CD4-positive, alpha-beta T cell treated with Interleukin-6 at 100 ng/mL for 8 hours (primary cell): ENCODE measurements around the gene VWF.

Experiments used
- DNase-seq: peaks from one replicate; pipeline ENCODE4 v3.0.0-alpha.2; 2020; ENCODE audit warnings: mixed read lengths, low spot score

VWF gene

GRCh38 chr12:5947006-5947405, 177.5 kb downstream of the VWF start:
- DNase-seq, result no peak

GRCh38 chr12:5946388-5946787, 178.1 kb downstream of the VWF start:
- no peak for DNase-seq

GRCh38 chr12:5945071-5946008, 179.1 kb downstream of the VWF start, which contains the start of gene ANO2:
Gene ANO2 (minus strand): TSS chr12:5945259. CDS start chr12:5945217, 42 bp downstream.
- DNase-seq, result no peak

DNA sequence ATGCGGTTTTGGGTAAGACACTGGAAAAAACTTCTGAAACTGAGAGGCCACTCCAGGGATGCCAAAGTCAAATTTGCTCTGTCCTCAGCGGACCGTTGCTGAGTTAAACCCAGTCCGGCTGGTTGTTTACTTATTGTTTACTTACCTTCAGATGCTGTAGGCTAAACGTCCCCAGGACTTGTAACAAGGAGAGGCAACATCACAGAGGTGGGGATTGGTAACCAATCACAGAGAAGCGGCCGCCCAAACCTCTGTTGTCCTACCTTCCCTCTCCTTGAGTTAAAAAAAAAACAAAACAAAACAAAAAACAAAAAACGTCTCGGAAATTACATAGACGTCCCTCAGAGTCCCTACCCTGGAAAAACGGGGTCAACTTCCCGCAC, 179.8 kb downstream of the VWF start:
- DNase-seq, result no peak

DNA sequence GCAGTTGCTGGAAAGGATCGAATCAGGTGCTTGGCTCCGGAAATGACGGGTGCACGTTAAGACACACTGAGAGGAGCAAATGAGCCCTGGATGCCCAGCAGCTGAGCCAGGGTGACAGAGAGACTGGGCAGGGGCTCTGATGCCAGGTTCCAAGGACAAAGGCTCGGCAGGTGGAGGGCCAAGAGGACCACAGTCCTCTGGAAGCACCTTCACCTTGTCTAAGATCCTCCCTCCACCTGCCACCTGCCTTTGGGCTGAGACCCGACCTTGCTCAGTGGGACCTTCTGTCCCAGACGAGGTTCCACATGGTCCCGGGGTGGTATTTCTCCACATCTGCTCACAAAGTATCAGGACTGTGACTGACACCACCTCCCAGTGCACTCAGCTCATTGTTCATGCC, 180.4 kb downstream of the VWF start:
- no peak for DNase-seq

- DNase-seq, result no peak
Measured at GRCh38 chr12:5941907-5942306, 182.6 kb downstream of the VWF start.

DNA sequence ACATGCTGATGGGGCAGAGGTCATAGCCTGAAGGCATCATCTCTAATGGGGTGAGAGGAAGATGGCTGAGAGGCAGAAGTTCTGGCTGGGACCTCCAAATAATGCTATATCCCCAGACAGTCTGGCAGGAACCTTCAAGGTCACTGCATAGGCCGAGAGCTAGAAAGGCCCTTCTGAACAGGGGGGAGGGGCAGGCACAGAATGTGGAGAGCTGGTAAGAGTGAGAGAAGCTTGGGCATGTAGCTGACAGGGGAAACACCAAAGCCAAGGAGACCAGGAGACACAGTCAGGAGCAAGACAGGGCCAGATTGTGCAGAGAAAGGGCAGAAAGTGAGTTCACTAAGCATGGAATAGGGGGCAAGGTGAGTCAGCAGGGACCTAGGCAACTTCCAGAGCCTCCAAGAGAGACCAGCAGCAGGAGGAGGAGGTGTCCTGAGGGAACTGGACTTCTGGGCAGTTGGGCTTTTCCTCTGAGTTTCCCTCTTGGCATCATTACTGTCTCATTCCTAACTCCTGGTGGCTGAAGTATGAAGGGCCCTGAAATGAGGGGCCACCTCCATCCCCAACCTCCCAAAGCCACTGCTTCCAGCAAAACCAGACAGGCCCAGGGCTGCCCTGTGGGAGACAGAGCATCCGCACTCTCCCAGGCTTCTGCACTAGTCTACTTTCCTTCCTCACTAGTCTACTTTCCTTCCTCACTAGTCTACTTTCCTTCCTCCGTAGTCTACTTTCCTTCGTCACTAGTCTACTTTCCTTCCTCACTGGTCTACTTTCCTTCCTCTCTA, 196.5 kb downstream of the VWF start:
- DNase-seq, result no peak

GRCh38 chr12:5925646-5926045, 198.8 kb downstream of the VWF start:
- no peak for DNase-seq

- no peak for DNase-seq
Measured at GRCh38 chr12:5924342-5924741, 200.1 kb downstream of the VWF start.

- DNase-seq, result no peak
Measured at GRCh38 chr12:5923751-5924150, 200.7 kb downstream of the VWF start.

DNA sequence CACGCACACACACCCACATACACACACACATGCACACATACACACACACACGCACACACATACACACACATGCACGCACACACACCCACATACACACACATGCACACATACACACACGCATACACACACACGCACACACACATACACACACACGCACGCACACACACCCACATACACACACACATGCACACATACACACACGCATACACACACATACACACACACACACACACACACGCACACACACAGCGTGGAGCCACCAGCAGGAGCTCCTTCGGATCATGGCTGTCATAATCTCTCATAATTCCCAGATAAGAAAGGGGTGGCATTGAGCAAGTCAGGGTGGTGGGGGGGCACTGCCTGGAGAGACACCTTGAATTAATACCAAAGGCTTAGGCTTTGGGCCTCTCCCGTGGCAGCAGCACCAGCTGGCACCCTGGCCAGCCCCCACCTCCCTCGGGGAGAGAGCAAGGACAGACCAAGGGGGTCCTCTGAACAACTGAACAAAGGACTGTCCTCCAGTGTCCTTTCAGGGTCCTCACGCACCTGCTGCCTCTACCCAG, 201.3 kb downstream of the VWF start:
- no peak for DNase-seq

- no peak for DNase-seq
Measured at GRCh38 chr12:5921966-5922899, 202.2 kb downstream of the VWF start.

DNA sequence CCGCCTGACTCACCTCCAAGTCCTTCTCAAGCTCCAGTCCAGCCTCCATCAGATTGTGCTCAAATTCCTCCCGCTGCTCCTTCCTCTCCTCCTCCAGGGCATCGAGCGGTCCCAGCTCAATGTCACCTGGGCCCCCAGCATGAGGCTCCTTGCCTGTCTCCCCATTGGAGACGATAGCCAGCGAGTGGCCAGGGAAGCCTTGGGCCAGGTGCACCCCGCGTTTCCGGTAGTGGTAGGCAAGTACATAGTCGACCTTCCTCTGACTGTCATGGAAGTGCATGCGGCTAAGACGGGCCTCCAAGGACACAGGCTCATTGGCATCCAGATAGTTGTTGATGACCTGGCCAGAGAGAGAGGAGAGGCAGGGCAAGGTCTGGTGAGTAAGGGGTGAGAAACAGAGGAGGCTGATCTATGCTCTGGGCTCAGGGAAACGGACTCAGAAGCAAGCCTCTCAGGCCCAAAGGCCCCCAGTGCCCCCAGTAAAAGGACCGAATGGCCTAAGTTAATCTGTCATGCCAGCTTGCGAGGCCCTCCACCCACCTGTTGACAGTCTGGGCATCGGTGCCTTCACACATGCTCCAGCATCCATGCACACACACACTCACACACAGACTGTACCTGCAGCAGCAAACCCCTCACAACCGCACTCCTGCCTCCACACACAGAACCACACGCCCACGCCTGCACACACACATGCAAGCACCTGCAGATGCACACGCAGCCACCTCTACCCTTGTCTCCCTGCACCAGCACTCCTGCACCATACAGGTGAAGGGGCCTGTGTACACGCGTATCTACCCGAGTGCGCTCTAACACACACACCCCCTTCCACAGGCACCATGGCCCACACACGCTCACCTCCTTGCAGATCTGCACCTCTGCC, 203.2 kb downstream of the VWF start:
- no peak for DNase-seq

GRCh38 chr12:5916785-5917290, 207.6 kb downstream of the VWF start:
- DNase-seq, result no peak

DNA sequence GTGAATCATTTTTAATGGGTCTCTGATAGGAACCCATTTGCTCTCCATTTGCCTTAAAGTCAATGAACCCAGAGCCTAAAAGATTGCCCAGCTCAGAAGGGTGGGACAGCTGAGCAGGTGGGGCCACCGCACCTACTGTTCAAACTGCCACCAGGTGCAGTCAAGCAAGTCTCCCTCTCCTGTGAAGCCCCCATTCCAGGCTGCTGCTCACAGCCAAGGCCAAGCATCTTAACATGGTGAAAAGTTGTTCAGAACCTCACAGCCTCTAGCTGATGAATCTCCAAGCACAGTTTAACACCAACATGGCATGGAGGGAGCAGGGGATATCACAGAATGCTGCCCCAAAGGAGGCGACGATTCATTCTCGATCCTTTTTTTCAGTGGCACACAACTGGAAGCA, 209.0 kb downstream of the VWF start:
- no peak for DNase-seq

DNA sequence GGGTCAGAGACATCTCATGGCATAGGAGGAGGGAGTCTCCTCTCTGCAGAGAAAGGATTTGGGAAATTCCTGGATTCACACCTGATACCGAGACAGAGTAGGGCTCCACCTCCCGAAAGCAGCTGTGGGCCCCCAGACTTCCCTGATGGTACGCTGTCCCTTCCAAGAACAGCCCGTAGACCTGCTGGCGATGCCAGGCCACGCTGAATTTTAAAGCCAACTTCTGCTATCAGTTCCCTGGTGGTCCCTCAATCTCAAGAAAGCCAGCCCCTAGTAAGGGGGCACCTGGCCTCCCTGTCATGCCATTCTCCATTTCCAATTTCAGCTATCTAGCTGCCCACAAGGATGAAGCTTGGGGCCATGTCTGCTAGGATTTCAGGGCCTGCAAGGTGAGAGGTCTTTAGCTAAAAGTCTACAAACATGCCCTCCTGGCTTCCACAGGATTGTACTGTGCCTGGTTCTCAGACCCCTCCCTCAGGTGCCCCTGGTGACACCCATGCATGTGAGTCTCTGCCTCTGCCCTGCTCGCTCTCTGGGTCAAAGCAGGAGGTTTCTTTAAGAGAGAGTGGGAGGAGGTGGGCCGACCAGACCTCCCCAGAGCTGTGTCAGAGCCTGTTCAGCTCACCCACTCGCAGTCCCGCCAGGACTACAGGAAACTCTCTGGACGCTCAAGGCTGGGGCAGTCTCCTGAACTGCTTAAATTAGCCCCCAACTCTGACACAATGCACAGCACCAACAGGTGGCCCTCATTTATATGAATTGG, 209.9 kb downstream of the VWF start:
- DNase-seq, result no peak

DNA sequence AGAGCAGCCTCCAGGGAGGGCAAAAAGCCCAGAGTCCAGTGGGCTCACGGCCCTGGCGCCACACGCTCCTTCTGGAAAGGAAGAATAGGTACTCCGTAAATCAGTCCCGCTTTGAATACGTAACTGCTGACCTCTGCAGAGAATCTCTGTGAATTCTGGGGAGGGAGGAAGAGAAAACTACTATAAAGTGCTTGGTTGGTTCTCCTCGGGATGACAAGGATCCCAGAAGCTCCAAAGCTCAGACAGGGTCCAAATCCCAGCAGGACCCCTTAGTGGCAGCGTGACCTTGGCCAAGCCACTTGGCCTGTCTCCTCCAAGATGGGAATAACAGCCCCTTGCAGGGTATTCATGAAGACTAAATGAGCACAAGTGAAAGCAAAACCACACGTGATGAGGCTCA, 211.1 kb downstream of the VWF start:
- no peak for DNase-seq

GRCh38 chr12:5912437-5913334, 211.8 kb downstream of the VWF start:
- no peak for DNase-seq

- no peak for DNase-seq
Measured at GRCh38 chr12:5912011-5912410, 212.5 kb downstream of the VWF start.
